Posterior cingulate gyrus (tissue), 11 donors: ENCODE measurements around the gene CCDC9B.
A peak's percentile ranks its signal among the peaks of the same experiment; 100 is the strongest.

Experiments
- DNase-seq, 10 donors: peaks; one replicate each; pipeline versions ENCODE4 v3.0.0 to v3.0.0-alpha.2; 2020 to 2021; ENCODE audit warnings: mixed read lengths in 3 of 10
- intact Hi-C: fragments of 100-400 bp; cut with DNase I; formaldehyde crosslinking; loops from one replicate; pipeline ENCODE4 v1.15.1; 2023

The CCDC9B gene

GRCh38 chr15:40283615-40284300 is 57.0 kb downstream of the CCDC9B start:
- DNase-seq: peak in 1 of 10 donors; percentile 49
- intact Hi-C loops: no loop called here

GRCh38 chr15:40282869-40283614 is 57.7 kb downstream of the CCDC9B start, which contains the start of gene ANKRD63:
TSS of gene ANKRD63 (minus strand) at chr15:40283064. CDS start at chr15:40282586, 478 bp downstream.
- intact Hi-C loops: no loop called here

GRCh38 chr15:40282147-40282868 is 58.4 kb downstream of the CCDC9B start:
- intact Hi-C loops: no loop called here
- DNase-seq: peak in 1 of 10 donors; percentile 71

More at GRCh38 chr15:40282869-40283614, 57.7 kb downstream of the CCDC9B start, which contains the start of gene ANKRD63:
- DNase-seq: peak in 1 of 10 donors; percentile 77

- intact Hi-C loops: no loop called here
- DNase-seq: no peak
These were observed 59.0 kb downstream of the CCDC9B start for GRCh38 chr15:40281801-40282146.
